Prostate gland (tissue), 2 donors: ENCODE results near the gene ELMO1.

Experiments used
- POLR2A ChIP-seq: fragments of 450-650 bp; IDR thresholded peaks from one replicate; pipeline ENCODE4 v1.6.1; 2016; ENCODE audit warnings: antibody characterized with exemption, mild to moderate bottlenecking
- POLR2AphosphoS5 ChIP-seq: sonication (generic); formaldehyde crosslinking; IDR thresholded peaks from one replicate; pipeline ENCODE4 v1.6.1; 2017; ENCODE audit warnings: antibody characterized with exemption
- TF ChIP-seq, protein P1 (sequence below), 4 experiments: fragments of 200-600 bp in 2 of 4; fragments of 450-650 bp in 2 of 4; sonication (generic) in 2 of 4; IDR thresholded peaks; 1 replicate in 3 of 4; 2 replicates in 1 of 4; pipeline ENCODE4 v1.5.1; 2016 to 2019; ENCODE audit warnings: antibody characterized with exemption in 4 of 4, mild to moderate bottlenecking in 2 of 4, moderate library complexity in 2 of 4

DNA sequence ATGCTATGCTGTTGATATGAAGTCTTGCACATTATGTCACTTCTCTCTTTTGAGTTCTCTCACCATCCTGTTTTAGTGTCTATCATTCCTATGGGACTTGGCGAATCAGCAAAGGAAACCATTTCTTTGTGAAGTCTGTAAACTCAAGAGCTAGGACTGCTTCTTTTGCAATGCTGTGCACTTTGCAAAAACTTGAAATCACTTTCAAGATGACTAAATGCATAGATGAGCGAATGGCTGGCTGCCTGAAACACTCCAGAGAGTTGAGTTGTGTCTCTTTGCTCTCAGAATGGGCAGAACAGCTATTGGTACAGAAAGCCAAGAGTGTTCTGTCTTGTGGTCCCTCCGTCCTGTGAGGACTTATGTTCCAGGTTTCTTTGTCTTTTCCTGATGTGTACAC is 18.3 kb upstream of the ELMO1 start:
- TF ChIP-seq, protein P1, sequence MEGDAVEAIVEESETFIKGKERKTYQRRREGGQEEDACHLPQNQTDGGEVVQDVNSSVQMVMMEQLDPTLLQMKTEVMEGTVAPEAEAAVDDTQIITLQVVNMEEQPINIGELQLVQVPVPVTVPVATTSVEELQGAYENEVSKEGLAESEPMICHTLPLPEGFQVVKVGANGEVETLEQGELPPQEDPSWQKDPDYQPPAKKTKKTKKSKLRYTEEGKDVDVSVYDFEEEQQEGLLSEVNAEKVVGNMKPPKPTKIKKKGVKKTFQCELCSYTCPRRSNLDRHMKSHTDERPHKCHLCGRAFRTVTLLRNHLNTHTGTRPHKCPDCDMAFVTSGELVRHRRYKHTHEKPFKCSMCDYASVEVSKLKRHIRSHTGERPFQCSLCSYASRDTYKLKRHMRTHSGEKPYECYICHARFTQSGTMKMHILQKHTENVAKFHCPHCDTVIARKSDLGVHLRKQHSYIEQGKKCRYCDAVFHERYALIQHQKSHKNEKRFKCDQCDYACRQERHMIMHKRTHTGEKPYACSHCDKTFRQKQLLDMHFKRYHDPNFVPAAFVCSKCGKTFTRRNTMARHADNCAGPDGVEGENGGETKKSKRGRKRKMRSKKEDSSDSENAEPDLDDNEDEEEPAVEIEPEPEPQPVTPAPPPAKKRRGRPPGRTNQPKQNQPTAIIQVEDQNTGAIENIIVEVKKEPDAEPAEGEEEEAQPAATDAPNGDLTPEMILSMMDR (IDR thresholded peaks at IDR 0.05) = no peak
- TF ChIP-seq POLR2AphosphoS5 = no peak
- no peak for TF ChIP-seq POLR2A
